RCC 7860 (cell line): Measurements from ENCODE around the gene CLEC12A.
"Not testable (repeated sequence)": the region's sequence is repeated elsewhere in the genome, so short reads cannot be mapped to it uniquely, and the experiment has no call there.

Experiments used
- DNase-seq: peaks from one replicate; pipeline ENCODE4 v3.0.0-alpha.2; 2015; ENCODE audit warnings: low spot score
- FAIRE-seq: peaks from 2 replicates; lab custom pipeline; 2012; peaks lifted over from hg19 to GRCh38; lab: Jason Lieb, UNC

The CLEC12A gene

DNA sequence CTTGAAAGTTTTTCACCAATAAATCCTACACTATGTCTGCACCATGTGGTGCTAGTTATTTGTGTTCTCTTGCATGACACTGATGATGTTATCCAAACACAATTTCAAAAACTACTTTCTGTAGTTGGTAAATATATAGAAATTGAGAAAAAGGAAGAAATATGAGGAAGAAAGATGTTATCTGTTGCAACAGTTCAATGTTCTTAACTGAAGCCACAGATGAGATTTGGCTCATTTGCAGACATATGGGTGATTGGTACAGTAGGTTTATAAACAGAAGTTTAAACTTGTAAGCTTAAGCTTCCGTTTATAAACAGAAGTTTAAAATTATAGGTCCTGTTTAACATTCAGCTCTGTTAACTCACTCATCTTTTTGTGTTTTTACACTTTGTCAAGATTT, at the start of gene CLEC12A:
CLEC12A (plus strand) TSS at position 229 of the 400 bp plus-strand sequence. CDS start 188 bp downstream, outside the sequence.
- FAIRE-seq (no peak), DNase-seq (no peak)

DNA sequence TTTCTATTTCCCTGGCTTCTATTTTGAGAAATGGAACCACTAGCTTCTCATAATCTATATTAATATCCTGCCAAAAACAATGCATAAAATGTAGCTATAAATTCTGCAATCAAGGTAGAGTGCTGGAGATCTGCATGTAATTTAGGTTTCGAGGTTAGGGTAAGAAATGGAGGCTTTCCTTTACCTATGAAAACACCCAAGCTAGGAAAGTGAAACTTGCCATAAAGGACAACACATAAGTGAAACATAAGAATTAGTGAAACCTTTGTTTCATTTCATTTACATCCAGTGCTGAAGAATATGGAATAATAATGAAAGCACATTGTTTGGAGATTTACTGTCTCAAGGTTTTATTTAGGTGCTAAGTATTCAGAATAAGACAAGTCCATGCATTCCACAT, 48.8 kb upstream of the CLEC12A start:
- DNase-seq (no peak), FAIRE-seq (no peak)

DNA sequence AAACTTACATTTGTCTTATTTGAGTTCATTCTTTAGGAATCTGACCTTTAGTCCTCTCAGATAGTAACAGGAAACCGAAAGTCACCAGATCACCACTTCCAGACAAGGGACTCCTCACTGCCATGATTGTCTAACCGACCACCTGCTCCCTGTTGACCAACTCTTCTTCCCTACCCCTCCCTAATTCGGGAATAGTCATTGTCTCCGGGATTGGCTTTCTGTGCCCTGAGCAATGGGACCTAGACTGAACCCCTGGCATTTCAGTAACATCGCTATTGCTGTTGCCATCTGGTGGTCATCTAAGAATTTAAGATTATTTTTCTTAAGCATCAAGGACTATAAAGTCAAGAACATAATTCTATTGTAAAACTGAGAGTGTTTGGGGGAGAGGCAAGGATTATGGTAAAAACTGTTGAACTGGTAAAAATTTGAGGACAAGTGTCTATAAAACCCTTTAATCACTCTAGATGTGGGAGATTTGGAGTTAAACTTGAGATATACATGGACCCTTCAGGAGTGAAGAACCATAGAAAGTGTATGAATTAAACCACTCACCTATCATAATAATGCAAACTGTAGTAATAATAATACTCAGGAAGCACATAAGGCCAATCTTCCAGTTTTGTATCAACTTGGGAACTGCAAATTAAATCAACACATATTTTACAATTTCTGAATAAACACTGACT, 45.4 kb upstream of the CLEC12A start:
- FAIRE-seq: no peak
- peak; percentile 23 for DNase-seq

DNA sequence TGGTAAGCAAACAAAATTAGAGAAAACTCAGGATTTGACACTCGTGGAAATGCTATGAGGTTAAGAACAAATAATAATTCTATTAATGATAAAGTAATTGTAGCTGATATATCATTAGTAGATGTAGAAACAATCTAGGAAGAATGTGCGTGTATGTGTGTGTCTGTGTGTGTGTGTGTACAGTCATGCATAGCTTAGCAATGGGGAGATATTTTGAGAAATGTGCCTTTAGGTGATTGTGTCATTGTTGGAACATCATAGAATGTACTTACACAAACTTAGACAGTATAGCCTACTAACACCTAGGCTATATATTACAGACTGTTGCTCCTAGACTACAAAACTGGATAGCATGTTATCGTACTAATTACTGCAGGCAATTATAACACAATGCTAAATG, 44.3 kb upstream of the CLEC12A start:
- FAIRE-seq (no peak), DNase-seq (no peak)

DNA sequence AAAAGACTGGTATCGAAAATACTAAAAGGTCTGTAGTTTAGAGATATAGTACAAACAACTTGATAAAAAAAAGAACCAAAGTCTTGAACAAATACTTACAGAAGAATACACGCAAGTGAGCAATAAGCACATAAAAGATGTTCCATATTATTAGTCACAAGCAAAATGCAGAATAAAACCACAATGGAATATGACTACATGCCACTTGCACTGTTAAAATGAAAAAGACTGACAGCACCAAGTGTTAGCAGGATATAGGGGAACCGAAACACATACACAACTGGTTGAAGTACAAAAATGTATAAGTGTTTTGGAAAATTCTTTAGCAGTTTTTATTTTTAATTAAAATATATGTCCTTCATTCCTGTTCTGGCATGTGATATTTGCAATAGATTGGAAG, 42.6 kb upstream of the CLEC12A start:
- DNase-seq (no peak), FAIRE-seq (no peak)

DNA sequence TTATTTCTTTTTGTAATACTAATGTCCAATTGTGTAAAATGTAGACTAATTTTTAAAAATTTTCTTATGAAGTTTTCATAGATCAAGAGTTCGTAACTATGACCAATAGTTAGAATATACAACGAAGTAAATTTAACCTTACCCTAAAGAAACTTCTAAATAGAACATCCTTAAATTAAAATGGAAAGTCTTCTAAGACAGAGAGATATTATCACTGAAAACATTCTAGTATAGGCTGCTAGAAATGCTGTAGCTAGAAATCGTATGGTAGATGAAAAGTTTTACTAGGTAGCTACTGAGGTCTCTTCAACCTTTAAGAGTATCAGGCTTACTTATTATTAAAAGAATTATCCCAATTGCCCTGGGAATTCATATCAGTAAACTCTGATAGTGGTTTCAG, 40.0 kb upstream of the CLEC12A start:
- DNase-seq (no peak), FAIRE-seq (no peak)

DNA sequence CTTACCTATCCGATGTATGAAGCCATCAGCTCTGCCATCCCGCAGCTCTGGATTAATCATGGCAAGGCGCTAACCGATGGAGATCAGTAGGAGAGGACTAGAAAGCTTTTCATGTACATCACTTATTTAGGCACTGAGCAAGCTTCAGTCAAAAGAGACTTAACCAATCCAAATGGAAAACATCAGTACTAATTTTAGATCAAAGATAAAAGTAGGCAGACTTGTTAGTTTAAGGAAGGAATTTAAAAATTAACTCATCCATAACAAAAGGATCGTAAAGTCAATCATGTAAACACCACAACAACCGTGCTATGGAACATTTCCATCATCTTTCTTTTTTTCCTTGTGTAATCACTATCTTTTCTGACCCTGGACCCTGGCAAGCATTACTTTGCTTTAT, 38.9 kb upstream of the CLEC12A start, which contains the start of gene CLEC2A:
CLEC2A (minus strand) TSS at position 101 of the 400 bp plus-strand sequence; CDS start at position 60, 41 bp downstream.
- FAIRE-seq (no peak), DNase-seq (no peak)

DNA sequence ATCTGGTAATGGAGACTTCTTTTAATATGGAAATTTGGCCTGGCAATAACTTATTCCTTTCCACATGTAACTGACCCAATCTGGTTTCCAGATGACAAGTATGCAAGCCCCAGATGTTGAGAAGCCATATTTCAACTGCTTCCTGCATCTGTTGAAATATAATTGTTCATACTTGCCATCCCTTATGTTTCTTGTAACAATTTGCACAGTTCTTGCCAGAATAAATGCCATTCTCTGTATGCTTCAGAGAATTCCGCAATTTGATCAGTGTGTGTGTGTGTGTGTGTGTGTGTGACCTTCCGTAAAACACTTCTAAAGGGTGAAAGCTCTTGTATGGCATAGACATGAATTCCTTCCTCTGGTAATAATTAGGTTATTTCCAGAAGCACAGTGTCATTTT, 37.3 kb upstream of the CLEC12A start:
- DNase-seq (no peak), FAIRE-seq (no peak)

DNA sequence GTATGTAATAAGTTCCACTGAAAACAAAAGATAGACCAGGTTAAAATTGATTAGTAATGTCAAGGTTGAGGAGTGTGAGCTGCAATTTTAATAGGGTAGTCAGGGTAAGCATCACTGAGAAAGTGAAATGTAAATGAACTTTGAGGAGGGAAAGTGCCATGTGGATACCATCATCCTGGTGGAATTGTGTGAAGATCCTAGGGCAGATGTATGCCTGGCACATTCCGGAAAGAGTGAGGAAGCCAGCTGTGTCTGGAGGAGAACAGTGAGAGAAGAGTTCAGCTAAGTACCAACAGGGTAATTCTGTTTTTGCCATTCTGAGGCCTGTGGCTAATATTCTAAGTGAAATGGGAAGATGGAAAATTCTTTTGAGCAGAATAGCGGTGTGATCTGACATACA, 36.2 kb upstream of the CLEC12A start:
- no peak for FAIRE-seq
- DNase-seq: no peak

DNA sequence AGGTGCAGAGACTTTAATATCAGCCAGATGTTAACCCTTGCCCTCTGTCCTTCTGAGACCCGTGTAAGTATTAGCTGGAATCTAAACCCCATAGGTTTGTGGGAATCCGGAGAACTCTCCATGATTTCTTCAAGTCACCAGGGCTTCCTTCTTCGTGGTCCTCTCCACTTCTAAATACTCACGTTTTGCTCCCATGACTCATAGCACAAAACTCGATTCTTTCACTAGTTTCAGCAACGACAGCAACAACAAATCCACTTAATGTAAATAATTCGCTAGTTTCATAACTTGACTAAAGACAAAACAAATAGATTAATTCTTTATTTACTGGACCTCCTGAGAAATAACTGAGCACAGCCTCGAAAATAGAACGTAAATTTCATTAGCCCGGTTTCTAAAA, 34.6 kb upstream of the CLEC12A start:
- DNase-seq (no peak), FAIRE-seq (no peak)

DNA sequence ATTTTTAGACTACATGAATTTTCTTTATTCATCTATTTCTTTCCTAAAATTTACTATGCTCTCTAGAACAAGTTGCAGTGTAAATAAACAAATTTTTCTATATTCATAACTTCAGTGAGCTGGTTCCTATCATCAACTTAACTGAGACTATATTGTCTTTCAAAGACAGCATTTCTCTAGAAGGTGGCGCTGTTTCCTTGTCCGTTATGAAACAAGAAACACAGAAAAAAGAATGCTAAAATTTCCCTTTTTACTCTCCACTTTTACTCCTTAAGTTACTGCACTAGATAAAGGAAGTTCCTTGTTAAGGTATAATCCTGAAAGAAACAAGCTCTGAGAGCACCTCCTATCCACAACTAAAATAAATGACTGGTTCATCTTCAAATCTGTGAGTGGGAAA, 30.8 kb upstream of the CLEC12A start:
- no peak for FAIRE-seq
- DNase-seq: no peak

DNA sequence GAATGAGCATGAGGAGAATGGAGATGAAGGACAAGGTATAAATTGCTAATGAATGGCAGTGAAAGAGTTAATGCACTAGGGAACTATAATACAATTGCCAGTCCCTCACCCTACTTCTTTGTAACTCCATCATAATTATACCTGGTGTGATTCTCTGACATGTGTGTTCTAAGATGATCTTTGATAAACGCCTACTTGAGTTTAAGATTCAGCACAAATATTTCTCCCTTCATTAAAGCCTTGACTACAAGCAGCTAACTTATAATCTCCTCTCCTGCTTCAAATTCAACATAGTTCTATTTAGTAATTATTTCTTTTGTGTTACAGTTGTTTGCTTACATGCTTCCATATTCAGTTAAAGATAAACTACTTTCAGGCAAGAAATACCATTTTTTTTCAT, 29.4 kb upstream of the CLEC12A start:
- no peak for DNase-seq
- no peak for FAIRE-seq

DNA sequence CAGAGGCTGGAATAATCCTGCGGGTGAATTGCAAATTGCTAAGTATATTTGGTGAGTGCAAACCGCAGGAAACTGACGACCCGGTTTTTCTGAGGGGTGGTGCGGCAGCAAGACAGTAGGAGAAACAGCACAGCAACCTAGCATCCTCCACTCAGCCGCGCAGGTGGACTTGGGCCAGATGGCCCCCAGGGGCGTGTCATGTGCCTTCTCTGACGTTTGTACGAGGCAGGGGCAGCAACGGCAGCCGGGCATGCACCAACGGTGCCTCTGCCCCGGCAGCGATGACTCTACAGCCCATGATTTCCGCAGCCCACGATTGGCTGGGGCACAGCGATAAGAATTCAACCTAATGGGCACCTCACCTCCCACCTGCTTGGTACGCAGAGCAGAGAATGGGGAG, 28.0 kb upstream of the CLEC12A start:
- FAIRE-seq (no peak), DNase-seq (no peak)

DNA sequence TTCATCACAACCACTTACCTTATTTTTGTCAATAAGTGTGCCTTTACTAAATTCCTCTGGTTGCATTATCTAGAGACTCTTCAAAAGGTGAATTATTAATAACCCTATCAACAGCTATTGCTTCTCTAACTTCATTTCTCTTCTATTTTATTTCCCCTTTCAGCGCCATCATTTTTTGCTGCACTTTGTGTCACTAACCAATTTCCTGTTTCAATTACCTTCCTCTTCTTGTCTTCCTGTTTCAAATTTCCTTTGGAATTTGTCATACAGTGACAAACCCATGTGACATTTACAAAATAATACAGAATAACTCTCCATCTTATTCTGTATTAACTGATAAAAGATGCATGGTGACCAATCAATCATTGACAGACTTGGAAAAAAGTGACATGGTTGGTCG, 26.8 kb upstream of the CLEC12A start:
- FAIRE-seq (no peak), DNase-seq (no peak)

DNA sequence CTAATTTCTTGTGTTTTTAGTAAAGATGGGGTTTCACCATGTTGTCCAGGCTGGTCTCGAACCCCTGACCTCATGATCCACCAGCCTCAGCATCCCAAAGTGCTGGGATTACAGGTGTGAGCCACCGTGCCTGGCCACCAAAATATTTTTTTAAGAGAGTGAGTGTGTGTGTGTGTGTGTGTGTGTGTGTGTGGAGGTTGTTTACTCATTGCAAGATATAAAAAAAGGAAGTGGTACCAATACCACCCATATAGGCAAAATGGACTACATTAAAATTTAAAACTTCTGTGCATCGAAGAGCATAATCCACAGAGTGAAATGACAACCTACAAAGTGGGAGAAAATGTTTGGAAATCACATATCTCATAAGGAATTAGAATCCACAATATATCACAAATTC, 23.5 kb upstream of the CLEC12A start:
- FAIRE-seq: no peak

DNA sequence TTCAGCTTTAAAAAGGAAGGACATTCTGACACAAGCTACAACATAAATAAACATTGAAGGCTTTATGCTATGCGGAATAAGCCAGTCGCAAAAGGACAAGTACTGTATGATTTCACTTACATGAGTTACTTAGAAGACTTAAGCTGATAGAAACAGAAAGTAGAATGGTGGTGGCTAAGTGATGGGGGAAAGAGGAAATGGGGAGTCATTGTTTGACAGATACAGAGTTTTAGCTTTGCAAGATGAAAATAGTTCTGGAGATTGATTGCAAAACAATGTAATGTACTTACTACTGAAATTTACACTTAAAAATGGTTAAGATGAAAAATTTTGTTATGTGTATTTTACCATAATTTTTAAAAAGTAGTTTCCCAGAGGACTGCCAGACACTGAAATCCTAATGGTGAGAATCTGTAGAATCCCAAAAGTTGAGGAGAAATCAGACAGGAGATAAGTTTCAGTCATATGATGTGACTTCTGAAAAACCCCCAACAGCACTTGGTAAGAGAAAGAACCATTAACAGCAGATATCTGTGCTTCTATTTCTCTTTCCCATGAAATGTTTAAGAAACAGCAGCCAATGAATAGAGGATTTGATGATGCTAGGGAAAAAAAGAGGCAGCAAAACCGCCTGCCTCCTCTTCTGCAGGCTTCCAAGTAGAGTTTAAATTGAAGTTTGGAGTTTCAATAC, 22.5 kb upstream of the CLEC12A start:
- FAIRE-seq (no peak), DNase-seq (no peak)

More for the DNA sequence above, 23.5 kb upstream of the CLEC12A start:
- no peak for DNase-seq

DNA sequence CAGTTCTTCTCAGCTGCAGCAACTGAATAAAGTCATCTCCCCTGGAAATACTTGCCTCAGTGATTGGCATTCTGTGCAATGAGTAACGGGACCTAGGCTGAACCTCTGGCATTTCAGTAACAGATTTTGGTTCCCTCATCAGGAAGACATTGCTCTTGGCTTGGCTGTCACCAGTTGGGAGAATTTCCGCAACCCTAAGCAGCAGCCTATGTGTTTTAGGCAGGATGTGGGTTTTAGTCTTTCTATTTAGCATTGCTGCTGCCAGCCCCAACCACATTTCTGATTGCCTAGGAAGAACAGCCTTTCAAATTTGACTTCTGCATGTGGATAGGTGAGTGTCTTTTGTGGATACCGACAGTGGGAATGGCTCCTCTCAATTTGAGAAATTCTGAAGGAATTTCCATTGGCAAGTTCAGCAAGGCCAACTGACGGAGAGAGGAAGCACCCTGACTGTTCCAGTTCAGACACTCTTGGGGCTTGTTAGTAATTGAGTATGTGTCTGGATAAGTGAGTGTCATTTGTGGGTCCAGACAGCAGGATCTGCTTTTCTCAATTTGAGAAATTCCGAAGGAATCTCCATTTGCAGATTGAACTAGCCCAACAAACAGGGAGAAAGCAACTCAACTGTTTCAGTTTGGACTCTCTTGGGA, 20.1 kb upstream of the CLEC12A start:
- DNase-seq (no peak), FAIRE-seq (no peak)

DNA sequence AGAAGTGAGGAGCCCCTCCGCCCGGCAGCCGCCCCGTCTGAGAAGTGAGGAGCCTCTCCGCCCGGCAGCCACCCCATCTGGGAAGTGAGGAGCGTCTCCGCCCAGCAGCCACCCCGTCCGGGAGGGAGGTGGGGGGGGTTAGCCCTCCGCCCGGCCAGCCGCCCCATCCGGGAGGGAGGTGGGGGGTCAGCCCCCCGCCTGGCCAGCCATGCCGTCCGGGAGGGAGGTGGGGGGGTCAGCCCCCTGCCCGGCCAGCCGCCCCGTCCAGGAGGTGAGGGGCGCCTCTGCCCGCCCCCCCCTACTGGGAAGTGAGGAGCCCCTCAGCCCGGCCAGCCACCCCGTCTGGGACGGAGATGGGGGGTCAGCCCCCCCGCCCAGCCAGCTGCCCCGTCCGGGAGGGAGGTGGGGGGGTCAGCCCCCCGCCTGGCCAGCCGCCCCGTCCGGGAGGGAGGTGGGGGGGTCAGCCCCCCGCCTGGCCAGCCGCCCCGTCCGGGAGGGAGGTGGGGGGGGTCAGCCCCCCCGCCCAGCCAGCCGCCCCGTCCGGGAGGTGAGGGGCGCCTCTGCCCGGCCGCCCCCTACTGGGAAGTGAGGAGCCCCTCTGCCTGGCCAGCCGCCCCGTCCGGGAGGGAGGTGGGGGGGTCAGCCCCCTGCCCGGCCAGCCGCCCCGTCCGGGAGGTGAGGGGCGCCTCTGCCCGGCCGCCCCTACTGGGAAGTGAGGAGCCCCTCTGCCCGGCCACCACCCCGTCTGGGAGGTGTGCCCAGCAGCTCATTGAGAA, 18.1 kb upstream of the CLEC12A start:
- not testable (repeated sequence) for FAIRE-seq

DNA sequence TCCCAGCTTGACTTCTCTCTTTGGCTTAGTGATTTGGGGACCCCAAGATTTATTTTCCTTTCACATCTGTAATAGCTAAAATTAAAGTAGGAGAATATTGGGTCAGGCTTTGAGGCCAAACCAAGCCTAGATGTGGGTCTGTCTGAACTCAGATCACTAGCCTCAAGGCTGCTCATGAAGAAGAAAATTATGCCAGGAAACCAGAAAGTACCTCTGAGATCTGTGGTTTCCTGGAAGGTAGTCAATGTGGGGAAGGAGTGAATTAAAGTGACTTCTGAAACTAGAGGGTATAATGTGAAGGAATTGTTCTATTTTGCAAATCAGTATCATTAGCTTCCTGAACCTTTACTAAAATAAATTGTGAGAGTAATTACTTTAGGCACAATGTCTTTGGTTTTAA, 13.4 kb upstream of the CLEC12A start:
- FAIRE-seq (no peak), DNase-seq (no peak)

More for the DNA sequence above, 18.1 kb upstream of the CLEC12A start:
- DNase-seq: not testable (repeated sequence)

DNA sequence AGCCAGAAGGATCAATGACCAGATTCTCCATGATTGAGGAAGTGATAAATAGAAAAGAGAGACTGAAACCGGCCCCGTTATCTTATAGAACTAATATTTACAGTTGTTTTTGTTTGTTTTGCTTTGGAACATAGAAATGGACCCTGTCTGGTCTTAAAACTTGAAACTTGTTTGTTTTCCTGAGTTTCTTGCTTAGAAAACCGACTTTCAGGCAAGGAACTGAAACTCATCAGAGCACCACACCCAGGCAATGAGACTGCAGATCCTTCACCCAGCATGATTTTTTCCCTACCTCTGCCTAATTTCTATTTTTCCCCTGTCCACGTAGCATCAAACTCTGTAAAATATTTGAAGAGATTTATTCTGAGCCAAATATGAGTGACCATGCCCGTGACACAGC, 10.6 kb upstream of the CLEC12A start:
- FAIRE-seq (no peak), DNase-seq (no peak)

DNA sequence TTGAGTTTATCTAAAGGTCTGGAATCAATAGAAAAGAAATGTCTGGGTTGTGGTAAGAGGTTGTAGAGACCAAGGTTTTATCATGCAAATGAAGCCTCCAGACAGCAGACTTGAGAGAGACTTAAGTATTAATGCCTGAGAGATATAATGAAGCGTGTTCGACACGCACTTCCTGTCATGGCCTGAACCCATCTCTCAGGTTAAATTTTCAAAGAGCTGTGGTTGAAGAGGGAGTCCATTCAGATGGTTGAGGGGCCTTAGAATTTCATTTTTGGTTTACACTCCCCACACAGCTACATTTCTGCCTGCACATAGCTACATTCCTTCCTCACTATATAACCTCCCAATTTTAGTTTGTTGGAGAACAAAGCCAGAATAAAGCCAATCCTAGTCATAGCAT, 10.1 kb upstream of the CLEC12A start:
- no peak for DNase-seq
- FAIRE-seq: no peak
